A172 (cell line): ENCODE results near the gene ZNF775. TPM values are rescaled to one million over a fixed set of nuclear protein-coding genes. Genes with fewer than 3 reads are reported as not detected.
A peak's percentile ranks its signal among the peaks of the same experiment; 100 is the strongest.

Source experiments
- DNase-seq: peaks from one replicate; pipeline ENCODE4 v3.0.0-alpha.2; 2015; ENCODE audit warnings: low spot score
- total RNA-seq: library from RNA; depleted of rRNA; stranded (reverse); fragments of >200 nt; shearing (Covaris generic); gene quantifications from 2 replicates; pipeline ENCODE4 v1.2.3, GENCODE V29; 2014

ZNF775 gene
- total RNA-seq, 1 experiment from 2014 or later = 11.1 TPM

- no peak for DNase-seq
These were observed 33.7 kb downstream of the ZNF775 start for GRCh38 chr7:150412518-150413488.

- no peak for DNase-seq
These were observed 34.5 kb downstream of the ZNF775 start for GRCh38 chr7:150413640-150414081.

GRCh38 chr7:150415161-150416153, 36.3 kb downstream of the ZNF775 start:
- DNase-seq = no peak

GRCh38 chr7:150417239-150417638, 38.1 kb downstream of the ZNF775 start:
- DNase-seq = no peak

GRCh38 chr7:150417863-150418262, 38.7 kb downstream of the ZNF775 start:
- DNase-seq = no peak

- no peak for DNase-seq
These were observed 41.1 kb downstream of the ZNF775 start for GRCh38 chr7:150420242-150420641.

GRCh38 chr7:150420987-150421674, 42.0 kb downstream of the ZNF775 start:
- peak; percentile 67 for DNase-seq

- no peak for DNase-seq
These were observed 42.7 kb downstream of the ZNF775 start for GRCh38 chr7:150421831-150422230.

GRCh38 chr7:150425670-150426069, 46.5 kb downstream of the ZNF775 start:
- DNase-seq = no peak

- DNase-seq = peak; percentile 96
These were observed 49.7 kb downstream of the ZNF775 start for GRCh38 chr7:150428671-150429451.

- no peak for DNase-seq
These were observed 50.6 kb downstream of the ZNF775 start for GRCh38 chr7:150429699-150430098.

- no peak for DNase-seq
These were observed 51.4 kb downstream of the ZNF775 start for GRCh38 chr7:150430465-150431085.

- DNase-seq = no peak
These were observed 52.9 kb downstream of the ZNF775 start for GRCh38 chr7:150431839-150432658.

GRCh38 chr7:150432915-150433892, 54.1 kb downstream of the ZNF775 start:
- DNase-seq = no peak

- DNase-seq = no peak
These were observed 55.1 kb downstream of the ZNF775 start for GRCh38 chr7:150434240-150434639.

GRCh38 chr7:150435047-150435389, 55.9 kb downstream of the ZNF775 start:
- DNase-seq = no peak

GRCh38 chr7:150435390-150436073, 56.4 kb downstream of the ZNF775 start:
- DNase-seq = no peak

- peak; percentile 6 for DNase-seq
These were observed 60.8 kb downstream of the ZNF775 start for GRCh38 chr7:150439967-150440366.
